NCI-H2171 (cell line): ENCODE data around the gene ARAP3.

Experiments
- DNase-seq: peaks from one replicate; lab custom pipeline; 2025; lab: John Stamatoyannopoulos, UW

The ARAP3 gene

DNA sequence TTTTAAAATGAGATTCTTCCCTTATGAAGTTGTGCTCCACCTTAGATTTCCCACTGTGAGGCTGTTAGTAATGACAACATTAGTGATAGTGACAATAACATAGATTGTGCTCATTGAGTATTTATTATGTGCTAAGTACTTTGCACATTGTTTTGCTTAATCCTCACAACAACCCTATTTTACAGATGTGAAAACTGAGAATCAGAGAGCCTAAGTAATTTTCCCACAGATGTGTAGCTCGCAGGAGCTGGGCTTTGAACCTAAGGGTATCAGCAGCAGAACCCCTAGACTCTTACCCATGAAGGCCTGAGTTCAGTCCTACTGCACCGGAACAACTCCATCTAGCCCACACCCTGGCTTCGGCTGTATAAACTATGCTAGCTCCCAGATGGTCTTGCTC lies 15.6 kb upstream of the ARAP3 start:
- no peak for DNase-seq

DNA sequence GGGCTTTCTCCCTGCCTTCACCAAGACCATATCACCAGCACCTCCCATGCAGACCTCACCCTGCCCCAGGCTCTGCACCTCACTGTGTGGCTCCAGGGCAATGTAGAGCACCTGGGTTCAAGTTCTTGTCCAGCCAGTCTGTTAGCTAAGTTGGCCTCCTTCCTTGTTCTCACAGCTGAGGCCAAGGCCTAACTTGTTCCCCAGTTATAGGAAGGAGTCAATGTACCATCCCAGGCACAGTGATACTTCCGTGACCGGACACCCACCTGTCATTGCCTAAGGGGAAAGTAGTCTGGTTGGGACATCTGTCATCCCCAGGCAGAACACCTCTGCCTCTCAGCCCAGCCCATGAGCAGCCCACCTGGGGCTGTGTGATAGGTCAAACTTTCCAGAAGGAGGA lies 14.4 kb upstream of the ARAP3 start:
- no peak for DNase-seq

DNA sequence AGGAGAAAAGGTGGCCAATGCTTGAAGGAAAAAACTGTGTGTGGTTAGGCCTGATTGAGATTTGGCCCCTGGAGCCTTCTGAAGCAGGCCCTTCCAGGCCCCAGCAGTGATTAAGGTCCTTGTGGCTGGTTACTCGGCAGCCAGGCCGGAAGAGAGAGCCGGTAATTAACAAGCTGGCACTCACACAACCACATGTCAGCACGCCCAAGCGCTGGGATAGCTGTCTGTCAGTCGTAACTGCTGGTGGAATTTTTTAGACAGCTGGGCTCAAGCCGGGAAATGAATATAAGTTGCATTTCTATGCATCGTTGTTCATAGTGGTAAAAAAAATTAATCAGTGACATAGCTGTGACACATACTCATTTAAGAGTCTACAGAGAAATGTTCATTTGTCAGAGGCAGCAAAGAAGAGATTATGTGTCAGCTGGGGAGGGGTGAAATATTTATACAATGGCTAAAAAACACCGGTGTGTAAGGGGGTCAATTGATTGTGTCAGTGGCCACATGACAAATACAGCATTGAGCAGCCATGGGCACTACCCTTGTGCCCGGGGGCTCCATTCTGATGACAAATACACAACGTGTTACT lies 13.7 kb upstream of the ARAP3 start:
- no peak for DNase-seq

DNA sequence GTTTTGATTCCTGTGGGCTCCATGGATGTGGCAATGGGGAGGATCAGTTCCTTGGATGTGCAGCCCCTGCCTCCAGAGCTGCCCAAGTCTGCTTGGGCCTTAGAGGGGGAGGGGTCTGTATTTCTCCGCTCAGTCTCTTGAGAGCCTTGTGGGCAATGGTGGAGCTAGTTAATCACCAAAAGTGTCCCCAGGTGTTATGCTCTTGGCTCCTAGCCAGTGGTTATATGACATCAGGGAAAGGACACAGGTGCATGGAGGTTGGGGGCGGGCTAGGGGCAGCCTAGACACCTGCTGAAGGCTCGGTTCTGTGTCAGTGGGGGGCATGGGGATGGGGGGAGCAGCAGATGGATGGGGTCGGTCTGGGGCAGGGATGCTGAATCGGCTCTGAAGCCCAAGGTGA lies 12.4 kb upstream of the ARAP3 start:
- no peak for DNase-seq

DNA sequence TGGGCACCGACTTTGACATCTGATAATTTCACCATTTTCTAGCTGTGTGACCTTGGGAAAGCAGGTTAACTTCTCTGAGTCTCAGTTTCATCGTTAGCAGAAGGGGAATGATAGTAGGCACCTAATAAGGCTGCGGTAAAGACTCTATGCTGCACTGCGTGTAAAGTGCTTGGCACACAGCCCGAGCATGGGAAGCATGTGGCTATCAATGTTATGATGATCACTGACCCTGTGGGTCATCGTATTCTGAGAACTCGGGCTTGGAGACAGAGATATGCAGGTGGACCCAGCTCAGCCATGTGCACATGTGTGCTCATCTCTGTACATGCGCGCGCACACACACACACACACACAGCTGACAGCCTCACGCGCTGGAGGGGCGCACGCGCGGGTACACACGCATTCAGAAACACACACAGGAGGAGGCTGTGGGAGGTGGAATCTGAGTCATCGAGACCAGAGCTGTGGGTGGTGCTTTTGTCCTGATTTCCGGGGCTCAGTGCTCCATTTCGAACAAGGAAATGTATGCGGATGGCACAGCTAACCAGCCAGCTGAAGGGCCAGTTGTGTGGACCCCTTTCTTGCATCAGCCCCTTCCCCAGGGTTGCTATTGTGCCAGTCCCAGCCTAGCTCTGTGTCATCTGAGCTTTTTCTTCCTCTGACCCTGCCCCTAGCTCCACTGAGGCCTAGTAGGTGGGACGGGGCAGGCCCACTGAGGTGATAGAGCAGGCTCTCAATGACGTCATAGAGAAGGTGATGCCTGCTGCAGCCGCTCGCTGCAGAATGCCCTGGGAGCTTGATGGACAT lies 11.1 kb upstream of the ARAP3 start:
- DNase-seq = no peak

DNA sequence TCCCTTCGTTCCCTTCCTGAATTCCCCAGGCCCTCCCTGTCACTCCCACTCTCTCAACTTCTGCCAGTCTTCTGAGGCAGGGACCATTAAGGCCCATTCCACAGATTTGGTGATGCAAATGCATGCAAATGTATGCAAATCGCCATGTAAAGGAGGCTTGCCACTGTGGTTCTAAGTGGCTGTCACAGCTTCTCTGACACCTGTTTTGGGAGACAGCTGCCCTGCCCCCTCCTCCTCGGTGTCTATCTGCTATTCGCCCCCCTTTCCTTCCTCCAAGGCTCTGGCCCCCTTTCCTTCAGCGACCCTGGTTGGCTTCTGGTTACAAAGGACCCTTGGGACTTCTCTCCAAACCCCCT lies 10.5 kb upstream of the ARAP3 start:
- DNase-seq = no peak

DNA sequence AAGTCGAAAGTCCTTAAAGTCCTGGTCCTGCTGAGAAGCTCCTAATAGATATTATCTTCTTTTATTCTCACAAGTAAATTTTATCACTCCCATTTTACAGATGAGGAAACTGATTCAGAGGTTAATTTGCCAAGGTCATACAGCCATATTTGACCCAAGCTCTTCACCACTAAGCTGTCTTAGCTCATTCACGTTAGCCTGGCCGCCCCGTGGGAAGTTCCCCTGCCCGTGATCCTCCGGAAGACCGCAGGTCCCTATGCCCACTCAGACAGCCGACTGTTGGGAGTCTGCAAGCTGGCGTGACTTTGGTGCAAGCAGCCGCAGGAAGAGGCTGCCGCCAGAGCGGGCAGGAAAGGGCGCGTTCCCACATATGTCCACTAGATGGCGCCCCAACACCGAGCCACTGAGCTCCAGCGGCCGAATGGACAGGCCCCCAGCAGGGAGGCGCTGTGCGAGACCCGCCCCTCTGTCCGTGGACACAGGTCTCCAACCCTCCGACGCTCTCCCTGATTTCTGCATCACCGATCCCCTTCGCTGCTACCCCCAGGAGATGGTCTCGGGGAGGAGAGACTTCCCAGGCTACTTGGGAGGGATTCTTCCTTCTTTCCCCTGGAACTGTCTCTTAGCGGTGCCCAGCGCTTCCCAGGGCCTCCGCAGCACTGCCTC lies 10.0 kb upstream of the ARAP3 start:
- DNase-seq = no peak

DNA sequence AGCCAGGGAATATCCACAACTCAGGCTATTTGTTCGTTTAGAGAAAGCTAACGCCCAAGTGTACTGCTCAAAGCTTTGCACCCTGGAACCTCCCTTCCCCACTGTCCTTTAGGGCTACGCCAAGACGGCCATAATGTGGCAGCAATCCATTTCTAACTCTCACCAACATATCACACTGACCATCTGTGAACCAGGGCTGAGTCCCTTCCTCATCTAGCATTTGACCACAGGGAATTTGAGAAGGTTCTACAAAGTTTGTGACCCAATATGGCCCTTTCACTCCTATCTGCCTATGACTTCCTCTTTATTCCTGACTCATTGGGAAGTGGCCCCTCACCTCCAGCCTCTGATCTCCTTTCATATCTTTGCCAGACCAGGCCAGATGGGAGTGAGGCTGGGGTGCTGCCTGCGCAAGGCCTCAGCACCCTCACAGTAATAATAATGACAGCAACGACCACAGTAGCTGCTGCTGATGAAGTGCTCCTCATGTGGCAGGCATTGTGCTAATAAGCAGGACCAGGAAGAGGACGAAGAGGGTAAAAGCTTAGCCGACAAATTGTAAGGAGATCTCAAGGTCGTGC lies 9.3 kb upstream of the ARAP3 start:
- no peak for DNase-seq

DNA sequence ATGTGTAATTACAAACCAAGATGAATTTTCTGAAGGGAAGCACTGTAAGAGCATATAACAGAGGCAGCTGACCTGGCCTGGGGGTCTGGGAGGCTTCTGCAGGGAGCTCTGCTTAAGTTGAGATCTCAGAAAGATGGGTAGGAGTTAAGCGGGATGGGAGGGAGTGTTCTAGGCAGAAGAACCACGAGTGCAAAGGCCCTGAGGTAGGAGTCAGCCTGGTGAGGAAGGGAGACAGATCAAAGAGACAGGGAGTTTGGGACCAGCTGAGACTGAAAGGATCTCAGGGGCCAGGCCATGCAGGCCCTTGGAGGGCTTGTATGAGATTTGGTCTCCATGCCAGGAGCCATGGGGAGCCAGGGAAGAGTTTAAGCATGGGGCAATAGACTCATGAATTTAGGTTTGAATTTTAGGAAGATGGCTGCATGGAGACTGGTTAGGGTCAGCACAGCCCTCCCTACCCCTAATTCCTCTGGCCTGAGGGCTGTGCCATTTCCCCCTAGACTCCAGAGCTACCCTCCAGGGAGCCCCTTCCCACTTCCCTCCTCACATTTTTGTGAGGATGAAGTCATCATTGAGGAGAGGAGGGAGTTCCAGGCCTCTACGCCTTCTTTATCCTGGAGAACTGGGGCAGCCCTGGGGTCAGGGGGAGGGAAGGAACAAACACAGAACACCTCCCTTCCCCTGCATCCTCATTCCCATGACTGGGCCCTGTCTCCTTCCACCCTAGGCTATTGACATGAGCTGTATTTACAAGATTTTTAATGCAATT lies 4.8 kb upstream of the ARAP3 start:
- no peak for DNase-seq

DNA sequence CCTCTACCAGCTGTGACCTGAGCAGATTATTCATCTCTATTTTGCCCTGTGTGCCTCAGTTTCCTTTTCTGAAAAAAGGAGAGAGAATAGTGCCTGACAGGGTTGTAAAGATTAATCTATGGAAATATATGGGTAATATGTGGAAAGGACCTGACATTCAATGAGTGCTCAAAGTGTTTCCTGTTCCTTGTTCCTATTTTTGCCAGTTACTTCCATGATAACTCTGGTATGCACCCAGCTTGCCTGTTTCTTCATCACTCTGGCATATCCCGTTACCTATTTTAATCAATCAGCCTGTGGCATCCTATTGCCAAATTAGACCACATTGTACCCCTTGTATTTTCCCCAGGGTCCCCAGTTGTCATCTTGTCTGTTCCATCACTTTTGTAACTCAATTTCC lies 3.6 kb upstream of the ARAP3 start:
- DNase-seq = no peak

DNA sequence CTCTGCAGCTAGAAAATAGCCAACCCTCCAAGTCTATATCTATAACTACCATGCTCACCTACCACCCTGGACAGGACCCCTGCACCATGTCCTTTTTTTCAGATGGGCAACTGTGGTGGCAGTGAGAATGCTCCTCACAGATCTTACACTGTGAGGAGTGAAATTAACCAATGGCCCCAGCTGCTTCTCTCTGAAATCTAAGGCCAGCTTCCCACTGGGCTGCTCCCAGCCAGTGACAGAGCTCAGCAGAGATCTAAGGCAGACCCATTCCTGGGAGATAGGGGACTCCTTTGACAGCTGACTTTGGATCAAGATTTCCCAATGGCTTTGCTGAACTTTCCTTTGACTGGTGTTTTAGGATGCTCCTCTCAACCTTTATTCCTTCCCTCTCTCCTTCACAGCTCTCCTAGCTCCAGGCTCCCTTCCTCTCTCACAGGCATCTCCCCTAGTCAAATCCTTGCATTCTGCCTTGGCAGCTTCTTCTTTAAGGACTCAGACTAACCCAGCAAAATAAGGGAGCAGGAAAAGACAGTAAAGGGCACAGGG lies 1.6 kb upstream of the ARAP3 start:
- no peak for DNase-seq

DNA sequence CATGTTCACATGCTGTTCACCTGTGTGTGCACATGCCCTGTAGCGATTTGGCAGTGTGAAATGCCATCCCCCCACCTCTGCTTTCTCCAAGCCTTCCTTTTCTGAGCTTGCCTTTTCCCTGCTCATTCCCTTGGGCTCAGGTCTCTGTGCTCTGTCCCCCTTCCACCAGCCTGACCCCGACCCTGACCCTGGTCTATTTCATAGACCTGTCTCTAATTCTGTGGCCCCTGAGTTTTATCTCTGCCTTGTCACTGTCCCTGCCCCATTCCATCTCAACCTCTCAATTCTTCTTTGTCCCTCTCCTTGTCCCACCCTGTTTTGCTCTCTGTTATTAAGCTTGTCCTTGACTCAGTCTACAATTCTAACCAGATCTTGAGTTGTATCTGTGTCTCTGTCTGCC lies 735 bp downstream of the ARAP3 start:
- DNase-seq = no peak

DNA sequence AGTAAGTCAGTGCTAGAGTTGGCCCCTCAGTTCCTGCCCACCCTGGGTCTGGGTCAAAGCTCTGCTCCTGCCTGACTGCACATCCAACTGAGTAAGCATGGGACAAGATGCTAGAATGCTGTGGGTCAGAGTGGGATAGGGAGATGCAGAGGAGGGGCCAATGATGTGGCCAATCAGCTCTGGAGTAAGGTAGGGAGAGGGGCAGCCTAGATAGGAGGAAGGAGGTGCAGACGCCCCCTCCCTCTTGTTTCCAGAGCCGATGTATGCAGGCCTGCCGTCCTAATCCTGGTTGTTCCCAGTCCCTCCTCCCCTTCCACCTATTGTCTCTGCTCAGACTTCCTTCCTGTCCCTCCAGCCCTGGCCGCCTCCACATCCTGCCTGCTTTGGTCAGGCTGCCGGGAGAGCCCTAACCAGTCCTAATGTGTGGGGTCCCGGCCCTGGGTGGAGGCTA lies 1.3 kb downstream of the ARAP3 start:
- DNase-seq = no peak

DNA sequence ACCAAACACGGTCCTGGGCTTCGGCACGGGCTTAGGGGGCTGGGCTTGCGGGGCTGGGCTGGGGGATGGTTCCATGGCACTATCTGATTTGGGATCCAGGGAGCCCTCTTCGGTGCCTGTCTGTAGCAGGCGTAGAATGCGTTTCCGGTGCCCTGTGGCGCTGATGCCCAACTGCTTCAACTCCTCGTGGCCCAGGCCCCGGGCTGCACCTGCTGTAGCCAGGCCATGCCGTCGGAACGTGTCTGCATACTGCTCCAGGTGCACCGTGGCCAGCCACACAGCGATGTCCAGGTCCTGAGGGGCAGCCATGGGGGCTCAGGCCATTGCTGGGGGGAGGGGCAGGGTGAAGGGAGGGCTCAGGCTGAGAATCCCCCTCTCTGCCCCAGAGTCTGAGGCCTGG lies 1.9 kb downstream of the ARAP3 start:
- DNase-seq = no peak

DNA sequence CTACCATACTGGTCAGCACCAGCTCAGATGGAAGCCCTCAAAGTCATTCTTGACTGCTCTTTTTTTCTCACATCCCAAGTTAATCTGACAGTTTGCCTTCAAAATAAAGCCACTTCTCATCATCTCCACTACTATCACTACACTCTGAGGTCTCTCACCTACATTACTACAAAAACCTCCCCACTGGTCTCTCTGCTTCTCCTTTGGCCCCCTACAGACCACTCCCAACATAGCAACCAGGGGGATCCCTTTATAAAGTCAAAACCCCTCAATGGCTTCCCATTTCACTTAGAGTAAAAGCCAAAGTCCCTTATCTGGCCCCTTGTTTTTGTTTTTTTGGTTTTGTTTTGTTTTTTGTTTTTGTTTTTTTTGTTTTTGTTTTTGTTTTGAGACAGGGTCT lies 4.6 kb downstream of the ARAP3 start:
- no peak for DNase-seq

DNA sequence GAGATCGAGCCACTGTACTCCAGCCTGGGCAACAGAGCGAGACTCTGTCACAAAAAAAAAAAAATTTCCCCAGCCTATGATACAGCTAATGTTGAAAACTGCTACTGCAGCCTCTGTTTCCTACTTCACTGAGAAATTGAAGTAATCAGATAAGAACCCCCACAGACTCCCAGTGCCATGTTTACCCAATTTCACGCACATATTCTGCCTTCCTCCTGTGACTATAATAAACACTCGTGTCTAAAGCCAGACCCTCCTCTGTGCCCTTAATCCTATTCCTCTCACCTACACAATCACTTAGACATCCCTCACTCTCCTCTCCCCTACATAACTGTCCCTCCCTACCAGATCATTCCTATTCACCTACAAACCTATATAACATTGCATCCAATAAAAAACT lies 6.4 kb downstream of the ARAP3 start:
- no peak for DNase-seq

DNA sequence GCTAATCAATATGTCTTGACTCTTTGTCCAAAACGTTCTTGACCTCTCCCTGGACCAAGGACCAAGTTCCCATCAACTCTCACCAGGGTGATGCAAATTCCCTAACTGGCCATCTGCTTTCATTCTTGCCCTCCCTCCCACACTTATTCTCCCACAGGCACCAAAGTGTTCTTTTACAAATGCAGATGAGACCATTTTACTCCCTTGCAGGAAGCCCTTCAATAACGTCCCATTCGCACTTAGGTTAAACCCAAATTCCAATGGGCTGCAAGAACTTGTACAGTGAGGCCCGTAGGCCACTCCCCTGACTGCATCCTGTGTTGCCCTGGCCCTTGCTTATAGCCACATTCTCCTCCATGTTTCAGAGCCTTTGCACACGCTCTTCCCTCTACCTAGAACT lies 7.3 kb downstream of the ARAP3 start:
- no peak for DNase-seq

DNA sequence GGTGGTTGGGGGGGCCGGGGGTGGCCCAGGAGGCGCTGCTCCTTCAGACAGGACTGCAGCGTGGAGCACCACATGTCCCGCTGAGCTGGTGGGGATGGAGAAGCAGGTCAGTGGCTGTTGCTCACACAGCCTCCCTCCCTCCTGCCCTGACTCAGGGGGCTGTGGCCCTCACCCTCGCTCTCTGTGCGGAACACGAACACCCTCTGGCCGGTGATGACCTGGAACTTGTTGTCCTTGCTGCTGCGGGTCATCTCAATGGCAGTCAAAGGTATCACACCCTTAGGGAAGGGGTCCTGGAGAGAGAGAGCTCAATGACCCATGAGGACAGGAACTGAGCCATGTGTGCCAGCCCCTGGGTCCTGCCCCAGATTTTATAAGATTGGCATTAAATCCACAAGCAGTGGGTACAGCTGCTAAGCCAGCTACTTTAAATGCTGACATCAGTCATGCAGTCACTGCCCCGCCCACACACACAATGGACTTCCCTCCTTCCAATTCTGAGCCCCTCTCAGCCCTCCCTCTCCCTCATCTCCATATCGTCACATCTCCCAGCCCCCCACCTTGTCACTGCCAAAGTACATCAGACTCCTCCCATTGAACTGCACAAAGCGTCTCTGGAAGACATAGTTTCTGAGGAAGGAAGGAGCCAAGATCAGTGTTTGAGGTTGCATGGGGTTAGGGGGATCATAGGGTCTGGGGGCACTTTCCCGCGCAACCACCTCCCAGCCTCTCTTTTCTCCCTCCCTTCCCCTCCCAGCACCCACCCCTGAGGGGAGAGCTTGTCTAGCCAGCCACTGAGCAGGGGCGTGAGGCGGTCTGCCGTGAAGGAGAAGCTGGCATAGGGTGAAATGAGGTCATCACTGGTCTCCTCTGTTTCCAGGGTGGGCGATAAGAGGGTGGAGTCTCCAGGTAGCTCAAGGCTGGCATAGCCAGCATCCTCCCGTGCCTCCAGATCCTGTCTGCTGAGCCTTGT lies 8.9 kb downstream of the ARAP3 start:
- no peak for DNase-seq

DNA sequence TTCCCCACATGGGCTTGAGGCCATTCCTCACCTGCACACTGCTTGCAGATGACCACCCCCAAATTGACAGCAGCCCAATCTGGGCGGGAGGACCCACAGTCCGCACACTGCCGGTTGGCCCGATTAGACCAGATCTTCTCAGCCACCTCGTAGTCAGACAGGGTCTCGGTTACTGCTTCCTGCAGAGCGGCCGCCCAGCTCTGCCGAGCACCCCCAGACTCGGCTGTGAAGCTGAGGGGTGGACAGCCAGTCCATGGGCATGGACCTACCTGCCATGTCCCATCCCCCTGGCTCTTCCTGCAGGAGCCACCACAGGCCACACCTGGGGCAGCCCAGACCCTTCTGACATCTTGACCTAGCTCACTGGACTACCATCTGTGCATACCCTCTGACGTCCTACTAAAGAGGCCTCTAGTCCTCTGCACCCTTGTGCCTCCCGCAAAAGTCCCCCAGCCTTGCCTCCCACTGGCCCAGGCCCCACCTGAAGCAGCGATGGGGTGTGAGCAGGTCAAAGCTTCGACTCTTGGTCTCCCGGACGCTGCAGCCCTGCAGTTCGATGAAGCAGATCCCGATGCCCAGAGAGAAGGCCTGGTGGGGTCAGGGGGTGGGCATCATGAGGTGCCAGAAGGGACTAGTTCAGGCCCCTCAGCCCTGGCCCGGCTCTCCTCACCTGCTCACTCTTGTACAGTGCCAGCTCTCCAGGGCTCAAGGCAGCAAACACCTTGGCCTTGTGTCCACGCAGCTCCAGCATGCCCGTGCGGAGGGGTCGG lies 9.8 kb downstream of the ARAP3 start:
- no peak for DNase-seq

DNA sequence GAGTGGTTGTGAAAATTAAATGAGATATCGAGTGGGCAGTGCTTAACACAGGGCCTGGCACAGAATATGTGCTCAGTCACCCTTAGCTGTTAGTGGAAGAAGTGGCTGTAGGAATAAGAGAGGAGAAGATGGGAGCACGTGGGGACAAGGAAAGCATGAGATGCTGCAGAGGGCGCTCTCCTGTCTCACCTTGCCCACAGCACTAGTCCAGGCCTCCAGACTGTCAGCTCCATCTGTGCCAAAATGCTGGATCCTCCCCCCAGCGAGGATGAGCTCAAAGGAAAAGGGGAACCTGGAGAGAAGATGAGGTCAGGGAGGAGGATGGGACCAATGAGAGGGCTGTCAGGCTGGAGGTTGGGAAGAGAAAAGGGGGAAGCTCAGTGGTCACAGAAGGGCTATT lies 12.5 kb downstream of the ARAP3 start:
- DNase-seq = no peak
